HG02943 (cell line): ENCODE results near the gene CD3E.

Experiments used
- ATAC-seq: cut with Tn5 transposase; IDR thresholded peaks from one replicate; pipeline ENCODE4 v1.9.1; 2021; ENCODE audit warnings: mild to moderate bottlenecking, low read depth, moderate library complexity; ENCODE audit not compliant: unreplicated experiment

CD3E gene

GRCh38 chr11:118304568-118305248 is at the start of gene CD3E:
CD3E (plus strand) TSS chr11:118304730; CDS start chr11:118304953, 223 bp downstream.
- ATAC-seq = no peak

- ATAC-seq = no peak
These were observed 46.1 kb upstream of the CD3E start for GRCh38 chr11:118258410-118258809.

GRCh38 chr11:118259138-118259537 is 45.4 kb upstream of the CD3E start:
- no peak for ATAC-seq

- no peak for ATAC-seq
These were observed 44.2 kb upstream of the CD3E start for GRCh38 chr11:118260353-118260752.

GRCh38 chr11:118263112-118263511 is 41.4 kb upstream of the CD3E start:
- ATAC-seq = no peak

GRCh38 chr11:118263695-118264568 is 40.6 kb upstream of the CD3E start, which contains the start of gene MPZL2:
MPZL2 (minus strand) TSS chr11:118264297; CDS start chr11:118264153, 144 bp downstream.
- no peak for ATAC-seq

GRCh38 chr11:118264569-118265465 is 39.7 kb upstream of the CD3E start:
- no peak for ATAC-seq

- ATAC-seq = no peak
These were observed 38.6 kb upstream of the CD3E start for GRCh38 chr11:118265954-118266353.

GRCh38 chr11:118267486-118267885 is 37.0 kb upstream of the CD3E start:
- no peak for ATAC-seq

- no peak for ATAC-seq
These were observed 32.5 kb upstream of the CD3E start for GRCh38 chr11:118272001-118272400.

- no peak for ATAC-seq
These were observed 30.3 kb upstream of the CD3E start for GRCh38 chr11:118274186-118274585.

GRCh38 chr11:118275176-118275575 is 29.4 kb upstream of the CD3E start:
- ATAC-seq = no peak

GRCh38 chr11:118276422-118276821 is 28.1 kb upstream of the CD3E start:
- ATAC-seq = no peak

GRCh38 chr11:118277312-118277711 is 27.2 kb upstream of the CD3E start:
- no peak for ATAC-seq

GRCh38 chr11:118281284-118281683 is 23.2 kb upstream of the CD3E start:
- no peak for ATAC-seq

- no peak for ATAC-seq
These were observed 21.9 kb upstream of the CD3E start for GRCh38 chr11:118282606-118283005.

GRCh38 chr11:118283037-118283636 is 21.4 kb upstream of the CD3E start:
- ATAC-seq = no peak

GRCh38 chr11:118283756-118284350 is 20.7 kb upstream of the CD3E start:
- no peak for ATAC-seq

- ATAC-seq = no peak
These were observed 18.0 kb upstream of the CD3E start for GRCh38 chr11:118286545-118286944.

GRCh38 chr11:118287006-118287405 is 17.5 kb upstream of the CD3E start:
- ATAC-seq = no peak
